ENCODE results near the gene TUBG1. TPM values are rescaled to one million over a fixed set of nuclear protein-coding genes. Genes with fewer than 3 reads are reported as not detected.

Gene TUBG1
- total RNA-seq, 1 experiment from 2014 or later, result 139 TPM

DNA sequence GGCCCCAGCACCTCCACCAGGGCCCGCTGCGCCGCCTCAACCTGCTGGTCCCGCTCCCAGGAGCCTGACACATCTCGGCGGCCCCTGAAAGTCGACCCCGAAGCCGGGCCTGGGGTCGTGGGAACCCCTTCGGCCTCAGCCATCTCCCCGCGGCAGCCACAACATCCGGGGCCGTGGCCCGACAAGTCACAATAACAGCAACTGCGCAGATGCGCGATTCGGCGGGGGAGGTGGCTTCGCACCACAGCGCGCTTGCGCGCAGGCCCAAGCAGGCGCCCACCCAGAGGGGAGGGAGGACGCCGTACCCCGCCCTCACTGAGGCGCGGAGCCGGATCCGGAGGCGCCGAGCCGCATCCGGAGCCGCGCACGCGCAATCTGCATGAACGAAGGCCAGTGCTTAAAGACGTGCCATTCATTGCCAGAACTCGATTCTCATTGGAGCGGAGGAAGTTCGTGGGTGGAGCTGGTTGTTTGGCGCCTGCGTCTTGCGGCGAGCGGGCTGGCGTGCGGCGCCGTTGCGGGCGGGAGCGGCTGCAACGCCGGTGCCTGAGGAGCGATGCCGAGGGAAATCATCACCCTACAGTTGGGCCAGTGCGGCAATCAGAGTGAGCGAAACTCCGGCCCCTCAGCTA, at the start of gene TUBG1, which contains the start of gene RETREG3 (continued):
- TF ChIP-seq, protein P1, sequence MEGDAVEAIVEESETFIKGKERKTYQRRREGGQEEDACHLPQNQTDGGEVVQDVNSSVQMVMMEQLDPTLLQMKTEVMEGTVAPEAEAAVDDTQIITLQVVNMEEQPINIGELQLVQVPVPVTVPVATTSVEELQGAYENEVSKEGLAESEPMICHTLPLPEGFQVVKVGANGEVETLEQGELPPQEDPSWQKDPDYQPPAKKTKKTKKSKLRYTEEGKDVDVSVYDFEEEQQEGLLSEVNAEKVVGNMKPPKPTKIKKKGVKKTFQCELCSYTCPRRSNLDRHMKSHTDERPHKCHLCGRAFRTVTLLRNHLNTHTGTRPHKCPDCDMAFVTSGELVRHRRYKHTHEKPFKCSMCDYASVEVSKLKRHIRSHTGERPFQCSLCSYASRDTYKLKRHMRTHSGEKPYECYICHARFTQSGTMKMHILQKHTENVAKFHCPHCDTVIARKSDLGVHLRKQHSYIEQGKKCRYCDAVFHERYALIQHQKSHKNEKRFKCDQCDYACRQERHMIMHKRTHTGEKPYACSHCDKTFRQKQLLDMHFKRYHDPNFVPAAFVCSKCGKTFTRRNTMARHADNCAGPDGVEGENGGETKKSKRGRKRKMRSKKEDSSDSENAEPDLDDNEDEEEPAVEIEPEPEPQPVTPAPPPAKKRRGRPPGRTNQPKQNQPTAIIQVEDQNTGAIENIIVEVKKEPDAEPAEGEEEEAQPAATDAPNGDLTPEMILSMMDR (IDR thresholded peaks at IDR 0.05 in 2 of 3, conservative IDR thresholded peaks at IDR 0.05 in 1 of 3; ENCODE audit: borderline replicate concordance in 1 of 3, insufficient read depth in 1 of 3, low read depth in 2 of 3, low read length in 2 of 3), result no peak
- TF ChIP-seq ZNF274 (IDR thresholded peaks at IDR 0.05; ENCODE audit: low read depth, low read length), result no peak
- TF ChIP-seq CBX3 (IDR thresholded peaks at IDR 0.05; ENCODE audit: low read depth), result no peak
- no peak for TF ChIP-seq ELF1 (IDR thresholded peaks at IDR 0.05; ENCODE audit: borderline replicate concordance, low read depth)
- TF ChIP-seq POLR2AphosphoS5 (IDR thresholded peaks at IDR 0.05; ENCODE audit: low read depth, low read length), result peak; percentile 86
- TF ChIP-seq, protein P2, sequence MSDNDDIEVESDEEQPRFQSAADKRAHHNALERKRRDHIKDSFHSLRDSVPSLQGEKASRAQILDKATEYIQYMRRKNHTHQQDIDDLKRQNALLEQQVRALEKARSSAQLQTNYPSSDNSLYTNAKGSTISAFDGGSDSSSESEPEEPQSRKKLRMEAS (IDR thresholded peaks at IDR 0.05), result peak; percentile 83

DNA sequence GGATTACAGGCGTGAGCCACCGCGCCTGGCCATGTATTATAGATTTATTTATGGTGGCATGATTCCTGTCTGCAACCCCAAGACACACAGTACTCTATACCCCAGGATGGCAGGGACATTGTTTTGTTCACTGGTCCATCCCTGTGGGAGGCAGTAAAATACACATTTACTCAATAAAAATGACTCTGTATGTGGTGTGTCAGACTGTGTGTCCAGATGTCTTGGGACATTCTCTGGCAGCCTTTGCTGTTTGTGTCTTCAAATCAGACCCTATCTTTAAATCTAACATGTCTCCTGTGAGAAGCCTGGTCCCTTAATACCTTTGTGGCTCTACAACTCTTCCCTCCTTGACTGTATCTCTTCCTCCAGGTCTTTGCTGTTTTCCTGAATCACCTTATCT, 49.2 kb upstream of the TUBG1 start:
- Histone ChIP-seq H3K9ac (ENCODE audit: low read length) (no peak overlapping the region), H3K4me3 (replicated peaks in 1 of 2; ENCODE audit: low read depth in 1 of 2, low read length in 2 of 2) (no peak overlapping the region), H3K27ac (ENCODE audit: low read depth, low read length) (no peak overlapping the region), H3K4me1 (ENCODE audit: control insufficient read depth in 1 of 2, insufficient read depth in 2 of 2, low read length in 2 of 2) (peaks cover 31 to 48% of the 10 kb centered on the region in 2 experiments), H3K9me2 (ENCODE audit: insufficient read depth) (no peaks in the 10 kb centered on the region), H3K4me2 (ENCODE audit: low read length) (no peak overlapping the region), H3K36me3 (ENCODE audit: control insufficient read depth in 1 of 2, insufficient read depth in 2 of 2, low read length in 2 of 2) (peaks cover 8 to 13% of the 10 kb centered on the region in 2 experiments; a peak in 3 of 4 replicates), H3K27me3 (ENCODE audit: insufficient read depth, low read length) (no peaks in the 10 kb centered on the region), H2AFZ (ENCODE audit: low read depth, low read length, poor library complexity, severe bottlenecking) (no peak overlapping the region), H3K79me2 (ENCODE audit: insufficient read depth, low read length) (peaks cover 29% of the 10 kb centered on the region), H3K9me3 (ENCODE audit: control insufficient read depth in 1 of 2, insufficient read depth in 1 of 2, low read depth in 1 of 2, low read length in 2 of 2) (no peaks in the 10 kb centered on the region), H4K20me1 (ENCODE audit: insufficient read depth) (no peaks in the 10 kb centered on the region)
- TSS peak; percentile 31 for BruUV-seq (replicated peaks)
- POLR2A ChIA-PET, result interaction anchor here (0.7 kb wide), 1 partner anchor 210 kb away, joined by 3 read pairs; no protein-coding TSS in a partner anchor
- ATAC-seq (no peak), DNase-seq (ENCODE audit: low read depth, low spot score) (no peak)
- intact Hi-C loops (cut with micrococcal nuclease), result no loop called here
- no peak for TF ChIP-seq ZNF274 (IDR thresholded peaks at IDR 0.05; ENCODE audit: low read depth, low read length)
- no peak; the same call in 1 of the 2 replicates for TF ChIP-seq ELF1 (IDR thresholded peaks at IDR 0.05; ENCODE audit: borderline replicate concordance, low read depth)
- TF ChIP-seq TCF7L2 (IDR thresholded peaks at IDR 0.05; ENCODE audit: borderline replicate concordance, extremely low read depth, insufficient read depth, insufficient read length), result no peak
- no peak for TF ChIP-seq YY1 (IDR thresholded peaks at IDR 0.05; ENCODE audit: extremely low read depth, insufficient replicate concordance, low read depth, low read length)
- TF ChIP-seq ZFX (IDR thresholded peaks at IDR 0.05), result no peak
- CTCF ChIA-PET, result no interaction called here
- RAD21 ChIA-PET (ENCODE audit: low non-redundant PET in 1 of 2, low total read pairs in 2 of 2, uncharacterized antibody in 2 of 2, unreplicated experiment in 2 of 2), result no interaction called here
